CD14-positive monocyte (primary cell): ENCODE data around the gene FSD1. TPM values are rescaled to one million over a fixed set of nuclear protein-coding genes. Genes with fewer than 3 reads are reported as not detected.
A peak's percentile ranks its signal among the peaks of the same experiment; 100 is the strongest.

Experiments
- DNase-seq, 3 donors: peaks; one replicate each; pipeline ENCODE4 v3.0.0-alpha.2; 2011 to 2022
- H2AFZ ChIP-seq: 2 replicates; pipeline ENCODE4 v1.6.0; 2012; ENCODE audit warnings: mild to moderate bottlenecking, low read depth, low read length, inconsistent platforms; ENCODE audit not compliant: insufficient read depth, poor library complexity, severe bottlenecking
- H3K27ac ChIP-seq, 2 donors: 1 replicate in 1 of 2; 2 replicates in 1 of 2; pipeline ENCODE4 v1.5.1; 2012 to 2013; ENCODE audit warnings: low read length in 2 of 2, control low read depth in 1 of 2, inconsistent platforms in 1 of 2, low read depth in 1 of 2, mild to moderate bottlenecking in 1 of 2
- H3K27me3 ChIP-seq, 2 donors: one replicate each; pipeline versions ENCODE4 v1.6.0 to v1.6.1; 2011 to 2013; ENCODE audit warnings: low read length in 2 of 2; ENCODE audit not compliant: control insufficient read depth in 2 of 2, insufficient read depth in 2 of 2
- H3K36me3 ChIP-seq, 2 donors: replicated peaks in 1 of 2; 1 replicate in 1 of 2; 2 replicates in 1 of 2; pipeline versions ENCODE4 v1.5.1 to v1.6.1; 2012 to 2013; ENCODE audit warnings: low read length in 2 of 2, control low read depth in 1 of 2, inconsistent platforms in 1 of 2, mild to moderate bottlenecking in 1 of 2; ENCODE audit not compliant: insufficient read depth in 2 of 2, control insufficient read depth in 1 of 2
- H3K4me1 ChIP-seq, 2 donors: 1 replicate in 1 of 2; 2 replicates in 1 of 2; pipeline versions ENCODE4 v1.5.1 to v1.6.1; 2012 to 2013; ENCODE audit warnings: low read length in 2 of 2, control low read depth in 1 of 2, inconsistent platforms in 1 of 2, mild to moderate bottlenecking in 1 of 2, moderate library complexity in 1 of 2; ENCODE audit not compliant: insufficient read depth in 2 of 2, control insufficient read depth in 1 of 2
- H3K4me2 ChIP-seq: replicated peaks from 2 replicates; pipeline ENCODE3; 2012; ENCODE audit warnings: low read length, moderate library complexity, mild to moderate bottlenecking; ENCODE audit not compliant: poor library complexity, severe bottlenecking; ENCODE audit errors: extremely low read depth
- H3K4me3 ChIP-seq, 3 experiments: fragments of 200-600 bp in 1 of 3; sonication (generic) in 1 of 3; replicated peaks in 1 of 3; 1 replicate in 2 of 3; 2 replicates in 1 of 3; pipeline ENCODE4 v1.5.1; 2011 to 2013; ENCODE audit warnings: low read length in 3 of 3, mild to moderate bottlenecking in 3 of 3, control low read depth in 2 of 3, low read depth in 2 of 3, inconsistent platforms in 1 of 3, moderate library complexity in 1 of 3
- H3K79me2 ChIP-seq: 2 replicates; pipeline ENCODE4 v1.6.0; 2012; ENCODE audit warnings: mild to moderate bottlenecking, control low read depth, inconsistent platforms, low read length, moderate library complexity; ENCODE audit not compliant: insufficient read depth
- H3K9ac ChIP-seq: 2 replicates; pipeline ENCODE4 v1.6.0; 2017; ENCODE audit warnings: low read length, mild to moderate bottlenecking; ENCODE audit not compliant: insufficient read depth, poor library complexity, severe bottlenecking
- H3K9me3 ChIP-seq, 2 donors: replicated peaks in 1 of 2; 1 replicate in 1 of 2; 2 replicates in 1 of 2; pipeline versions ENCODE4 v1.5.1 to v1.6.1; 2012 to 2013; ENCODE audit warnings: low read length in 2 of 2, control low read depth in 1 of 2; ENCODE audit not compliant: control insufficient read depth in 1 of 2, insufficient read depth in 1 of 2
- H4K20me1 ChIP-seq: 2 replicates; pipeline ENCODE4 v1.6.0; 2012; ENCODE audit warnings: mild to moderate bottlenecking, low read length, control low read depth, moderate library complexity; ENCODE audit not compliant: insufficient read depth
- H3K27ac Mint-ChIP-seq, 7 donors: one replicate each; pipeline ENCODE4 v1.8.0; 2020; ENCODE audit warnings: mild to moderate bottlenecking in 7 of 7, mixed read lengths in 7 of 7, moderate library complexity in 6 of 7, inconsistent platforms in 2 of 7
- H3K27me3 Mint-ChIP-seq, 3 donors: one replicate each; pipeline ENCODE4 v1.8.0; 2021 to 2022; ENCODE audit warnings: low read depth in 3 of 3, mild to moderate bottlenecking in 3 of 3, mixed read lengths in 3 of 3, moderate library complexity in 3 of 3, inconsistent platforms in 1 of 3
- H3K36me3 Mint-ChIP-seq, 2 donors: one replicate each; pipeline ENCODE4 v1.8.0; 2020; ENCODE audit warnings: mixed read lengths in 2 of 2, inconsistent platforms in 1 of 2, mild to moderate bottlenecking in 1 of 2
- H3K4me1 Mint-ChIP-seq: one replicate; pipeline ENCODE4 v1.8.0; 2020; ENCODE audit warnings: mild to moderate bottlenecking, mixed read lengths
- H3K4me3 Mint-ChIP-seq, 2 donors: one replicate each; pipeline ENCODE4 v1.8.0; 2020; ENCODE audit warnings: mild to moderate bottlenecking in 2 of 2, mixed read lengths in 2 of 2, moderate library complexity in 1 of 2
- H3K9me3 Mint-ChIP-seq, 7 donors: one replicate each; pipeline ENCODE4 v1.8.0; 2020 to 2022; ENCODE audit warnings: mixed read lengths in 7 of 7, mild to moderate bottlenecking in 6 of 7, moderate library complexity in 6 of 7, inconsistent platforms in 2 of 7
- CTCF ChIP-seq: fragments of 200-600 bp; IDR thresholded peaks from one replicate; pipeline ENCODE4 v1.8.0; 2022; ENCODE audit warnings: antibody characterized with exemption, mild to moderate bottlenecking
- WGBS: methylation state at CpG from one replicate; pipeline ENCODE4 v1.1.5; 2013; ENCODE audit warnings: missing lambda C conversion rate; ENCODE audit not compliant: insufficient coverage; 5-methylcytosine and 5-hydroxymethylcytosine counted together
- intact Hi-C, 2 donors: fragments of 100-400 bp; cut with micrococcal nuclease; formaldehyde crosslinking; loops; one replicate each; pipeline versions ENCODE4 v1.15.0 to v1.15.1; 2023
- polyA plus RNA-seq, 3 donors: library from polyadenylated mRNA; depleted of rRNA in 1 of 3; unstranded in 2 of 3; stranded (reverse) in 1 of 3; fragments of 300-500 nt in 2 of 3; fragments of >200 nt in 1 of 3; fragmentation: Illumina TruSeq in 2 of 3; gene quantifications; 1 replicate in 2 of 3; 2 replicates in 1 of 3; pipeline ENCODE4 v1.2.3, GENCODE V29; 2012 to 2021

Gene FSD1
- polyA plus RNA-seq, 3 donors = 0.39 TPM; not detected in 2

GRCh38 chr19:4326215-4326836 lies 21.9 kb downstream of the FSD1 start:
- H3K27ac ChIP-seq = no peak overlapping the region
- H3K9me3 Mint-ChIP-seq = peaks cover 17 to 44% (median 30%) of the 10 kb centered on the region in 7 donors
- peaks cover 23 to 26% of the 10 kb centered on the region in 2 donors for H3K4me1 ChIP-seq
- peak overlapping the region in 1 of 7 donors; percentile 76 for H3K27ac Mint-ChIP-seq
- no peaks in the 10 kb centered on the region for H4K20me1 ChIP-seq
- peaks cover 30% of the 10 kb centered on the region for H3K4me1 Mint-ChIP-seq
- DNase-seq = no peak
- no peaks in the 10 kb centered on the region for H3K36me3 ChIP-seq
- no peak overlapping the region for H3K4me3 ChIP-seq
- peaks cover 30 to 45% (median 45%) of the 10 kb centered on the region in 3 donors for H3K27me3 Mint-ChIP-seq
- WGBS = 50% methylated on average over 7 of the region's 13 CpGs
- H3K79me2 ChIP-seq = no peaks in the 10 kb centered on the region
- H3K9ac ChIP-seq = no peak overlapping the region
- intact Hi-C loops = loop anchor here in 1 of 2 donors (10.0 kb wide), 1 partner anchor 348 kb away; the partner anchor contains the start of gene MYDGF
- no peak for TF ChIP-seq CTCF
- peaks cover 2 to 28% of the 10 kb centered on the region in 2 donors for H3K27me3 ChIP-seq
- H3K36me3 Mint-ChIP-seq = peaks cover 3% of the 10 kb centered on the region in 2 donors
- peak overlapping the region; percentile 54 for H2AFZ ChIP-seq
- H3K9me3 ChIP-seq = peaks cover 7 to 30% of the 10 kb centered on the region in 2 donors
- H3K4me3 Mint-ChIP-seq = peak overlapping the region in 1 of 2 donors; percentile 77
- no peak overlapping the region for H3K4me2 ChIP-seq

- intact Hi-C loops = loop anchor here in 1 of 2 donors (10.0 kb wide), 1 partner anchor 348 kb away; the partner anchor contains the start of gene MYDGF
Observed at GRCh38 chr19:4326837-4327251, 22.4 kb downstream of the FSD1 start.

More at GRCh38 chr19:4326837-4327251, 22.4 kb downstream of the FSD1 start:
- no peaks in the 10 kb centered on the region for H4K20me1 ChIP-seq
- Mint-ChIP-seq H3K36me3 (peaks cover 3% of the 10 kb centered on the region in 2 donors), H3K4me3 (peak overlapping the region in 1 of 2 donors; percentile 85), H3K4me1 (peaks cover 30% of the 10 kb centered on the region), H3K9me3 (peaks cover 12 to 39% (median 26%) of the 10 kb centered on the region in 7 donors), H3K27me3 (peaks cover 30 to 45% (median 44%) of the 10 kb centered on the region in 3 donors), H3K27ac (no peak overlapping the region)
- no peak for DNase-seq
- no peak for TF ChIP-seq CTCF
- WGBS = 1% methylated on average over 29 of the region's 33 CpGs
- peak overlapping the region in 1 of 3 experiments; percentile 65 for H3K4me3 ChIP-seq
- H3K9ac ChIP-seq = no peak overlapping the region
- H2AFZ ChIP-seq = peak overlapping the region; percentile 54
- H3K4me1 ChIP-seq = peaks cover 23 to 26% of the 10 kb centered on the region in 2 donors
- H3K36me3 ChIP-seq = no peaks in the 10 kb centered on the region
- peaks cover 7 to 25% of the 10 kb centered on the region in 2 donors for H3K9me3 ChIP-seq
- H3K79me2 ChIP-seq = no peaks in the 10 kb centered on the region
- peaks cover 2 to 28% of the 10 kb centered on the region in 2 donors for H3K27me3 ChIP-seq
- no peak overlapping the region for H3K27ac ChIP-seq
- H3K4me2 ChIP-seq = peak overlapping the region; percentile 77
